GM19455 (cell line): ENCODE results near the gene MYL11.

Experiments
- ATAC-seq: cut with Tn5 transposase; IDR thresholded peaks from one replicate; pipeline ENCODE4 v1.9.1; 2021; ENCODE audit not compliant: unreplicated experiment

MYL11 gene

GRCh38 chr16:30416624-30417528 lies 42.3 kb downstream of the MYL11 start:
- ATAC-seq = no peak

DNA sequence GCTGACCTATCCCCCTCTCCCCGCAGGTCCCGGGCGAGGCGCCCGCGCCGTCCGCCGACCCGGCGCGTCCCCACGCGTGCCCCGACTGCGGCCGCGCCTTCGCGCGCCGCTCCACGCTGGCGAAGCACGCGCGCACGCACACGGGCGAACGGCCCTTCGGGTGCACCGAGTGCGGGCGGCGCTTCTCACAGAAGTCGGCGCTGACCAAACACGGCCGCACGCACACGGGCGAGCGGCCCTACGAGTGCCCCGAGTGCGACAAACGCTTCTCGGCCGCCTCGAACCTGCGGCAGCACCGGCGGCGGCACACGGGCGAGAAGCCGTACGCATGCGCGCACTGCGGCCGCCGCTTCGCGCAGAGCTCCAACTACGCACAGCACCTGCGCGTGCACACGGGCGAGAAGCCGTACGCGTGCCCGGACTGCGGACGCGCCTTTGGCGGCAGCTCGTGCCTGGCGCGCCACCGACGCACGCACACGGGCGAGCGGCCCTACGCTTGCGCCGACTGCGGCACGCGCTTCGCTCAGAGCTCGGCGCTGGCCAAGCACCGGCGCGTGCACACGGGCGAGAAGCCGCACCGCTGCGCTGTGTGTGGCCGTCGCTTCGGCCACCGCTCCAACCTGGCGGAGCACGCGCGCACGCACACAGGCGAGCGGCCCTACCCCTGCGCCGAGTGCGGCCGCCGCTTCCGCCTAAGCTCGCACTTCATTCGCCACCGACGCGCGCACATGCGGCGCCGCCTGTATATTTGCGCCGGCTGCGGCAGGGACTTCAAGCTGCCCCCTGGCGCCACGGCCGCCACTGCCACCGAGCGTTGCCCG lies 43.1 kb downstream of the MYL11 start:
- peak; percentile 80 for ATAC-seq

DNA sequence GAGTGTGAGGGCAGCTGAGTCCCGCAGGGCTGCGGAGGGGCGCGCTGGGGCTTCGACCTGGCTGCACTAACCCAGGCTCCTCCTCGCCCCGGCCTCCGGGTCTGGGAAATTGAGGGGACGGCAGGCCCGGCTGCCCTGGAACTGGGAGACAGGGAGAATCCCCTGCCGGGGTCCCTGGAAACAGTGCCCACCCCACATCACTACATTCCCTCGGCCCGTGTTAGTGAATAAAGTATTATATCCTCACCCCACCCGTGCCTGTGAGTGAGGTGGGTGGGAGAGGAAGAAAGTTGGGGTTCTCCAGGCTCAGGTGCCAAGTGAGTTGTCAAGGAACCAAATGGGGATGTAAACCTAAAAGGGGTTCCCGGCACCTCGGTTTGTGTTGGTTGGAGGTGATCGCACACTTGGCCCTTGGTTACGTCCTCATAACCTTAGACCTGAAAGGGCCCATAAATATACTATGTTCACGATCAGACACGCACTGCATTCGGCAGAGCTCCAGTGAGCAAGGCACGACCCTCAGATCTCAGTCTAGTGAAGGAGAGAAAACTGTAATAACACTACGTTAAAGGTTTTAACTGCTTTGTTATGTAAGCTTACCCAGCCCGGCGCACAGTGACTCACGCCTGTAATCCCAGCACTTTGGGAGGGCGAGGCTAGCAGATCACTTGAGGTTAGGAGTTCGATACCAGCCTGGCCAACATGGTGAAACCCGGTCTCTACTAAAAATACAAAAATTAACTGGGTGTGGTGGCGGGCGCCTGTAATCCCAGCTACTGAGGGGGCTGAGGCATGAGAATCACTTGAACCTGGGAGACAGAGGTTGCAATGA lies 44.0 kb downstream of the MYL11 start:
- ATAC-seq = no peak

DNA sequence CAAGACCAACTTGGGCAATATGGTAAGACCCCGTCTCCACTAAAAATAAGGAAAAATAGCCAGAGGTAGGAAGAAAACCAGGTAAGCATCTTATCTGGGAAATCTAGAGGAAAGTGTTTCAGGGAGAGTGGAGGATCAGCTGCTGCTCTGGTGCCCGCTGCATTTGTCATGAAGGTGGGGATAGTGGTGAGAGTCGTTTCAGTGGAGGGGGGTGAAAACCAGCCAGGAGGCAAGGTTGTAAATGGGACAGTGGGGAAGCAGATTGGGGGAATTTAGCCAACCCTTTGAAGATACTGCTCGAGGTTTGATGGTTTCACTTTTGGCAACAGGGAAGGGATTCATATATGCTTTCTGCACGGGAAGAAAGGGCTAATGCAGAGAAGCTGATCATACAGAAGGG lies 46.4 kb downstream of the MYL11 start:
- no peak for ATAC-seq
